ENCODE data around the gene LPAR5. TPM values are rescaled to one million over a fixed set of nuclear protein-coding genes. Genes with fewer than 3 reads are reported as not detected.
"Not testable (repeated sequence)": the region's sequence is repeated elsewhere in the genome, so short reads cannot be mapped to it uniquely, and the experiment has no call there.

Gene LPAR5
- total RNA-seq, 2 donors from 2014 or later, result 0.66 to 3.6 TPM

GRCh38 chr12:6602526-6602925 lies 33.2 kb downstream of the LPAR5 start:
- no peak for TF ChIP-seq CTCF (IDR thresholded peaks at IDR 0.05)
- TF ChIP-seq POLR2A (IDR thresholded peaks at IDR 0.05), result no peak

GRCh38 chr12:6595673-6596072 lies 40.1 kb downstream of the LPAR5 start:
- intact Hi-C loops (cut with DNase I); H3K27me3 ChIP-seq; H3K4me1 ChIP-seq; H3K4me3 ChIP-seq; ATAC-seq; H3K27ac ChIP-seq; H3K9me3 ChIP-seq; DNase-seq: not testable (repeated sequence)
- WGBS, 2 donors, result 86 to 90% methylated on average over 10 of the region's 10 CpGs
- H3K36me3 ChIP-seq (replicated peaks in 1 of 2; ENCODE audit: insufficient read depth in 1 of 2, low read depth in 2 of 2), result peaks cover 52 to 67% of the 10 kb centered on the region in 2 donors

More at GRCh38 chr12:6602526-6602925, 33.2 kb downstream of the LPAR5 start:
- 53 to 66% methylated on average over 3 of the region's 3 CpGs for WGBS, 2 donors
- Histone ChIP-seq H3K36me3 (replicated peaks in 1 of 2; ENCODE audit: insufficient read depth in 1 of 2, low read depth in 2 of 2) (peaks cover 22 to 39% of the 10 kb centered on the region in 2 donors), H3K4me1 (peaks cover 39% of the 10 kb centered on the region), H3K27ac (no peak overlapping the region), H3K27me3 (no peaks in the 10 kb centered on the region), H3K9me3 (no peaks in the 10 kb centered on the region), H3K4me3 (no peak overlapping the region)
- no peak for DNase-seq
- intact Hi-C loops (cut with DNase I), result no loop called here
- ATAC-seq, result no peak

GRCh38 chr12:6592087-6592486 lies 43.7 kb downstream of the LPAR5 start:
- no peak for TF ChIP-seq CTCF (IDR thresholded peaks at IDR 0.05)
- no peak for TF ChIP-seq POLR2A (IDR thresholded peaks at IDR 0.05)
- 86 to 96% methylated on average over 8 of the region's 8 CpGs for WGBS, 2 donors
- Histone ChIP-seq H3K4me1 (no peaks in the 10 kb centered on the region), H3K4me3 (no peak overlapping the region), H3K36me3 (replicated peaks in 1 of 2; ENCODE audit: insufficient read depth in 1 of 2, low read depth in 2 of 2) (peaks cover 48 to 71% of the 10 kb centered on the region in 2 donors), H3K9me3 (no peaks in the 10 kb centered on the region), H3K27ac (no peak overlapping the region), H3K27me3 (no peaks in the 10 kb centered on the region)
- no peak for DNase-seq
- intact Hi-C loops (cut with DNase I), result no loop called here
- ATAC-seq, result no peak

GRCh38 chr12:6586569-6586968 lies 49.2 kb downstream of the LPAR5 start:
- WGBS, 2 donors, result 83 to 96% methylated on average over 8 of the region's 8 CpGs
- H3K9me3 ChIP-seq; DNase-seq; H3K27ac ChIP-seq; H3K4me3 ChIP-seq; intact Hi-C loops (cut with DNase I); H3K4me1 ChIP-seq; H3K27me3 ChIP-seq; ATAC-seq: not testable (repeated sequence)
- peaks cover 25 to 77% of the 10 kb centered on the region in 2 donors for H3K36me3 ChIP-seq (replicated peaks in 1 of 2; ENCODE audit: insufficient read depth in 1 of 2, low read depth in 2 of 2)

- WGBS, 2 donors, result 76 to 87% methylated on average over 10 of the region's 10 CpGs
- no peak overlapping the region for H3K27ac ChIP-seq
These were observed 51.5 kb downstream of the LPAR5 start for GRCh38 chr12:6584293-6584692.

More at GRCh38 chr12:6584293-6584692, 51.5 kb downstream of the LPAR5 start:
- Histone ChIP-seq H3K4me1 (no peaks in the 10 kb centered on the region), H3K27me3 (no peaks in the 10 kb centered on the region), H3K9me3 (no peaks in the 10 kb centered on the region), H3K36me3 (replicated peaks in 1 of 2; ENCODE audit: insufficient read depth in 1 of 2, low read depth in 2 of 2) (peaks cover 33 to 73% of the 10 kb centered on the region in 2 donors), H3K4me3 (no peak overlapping the region)
- intact Hi-C loops (cut with DNase I), result no loop called here
- DNase-seq, result no peak
- no peak for TF ChIP-seq CTCF (IDR thresholded peaks at IDR 0.05)
- TF ChIP-seq POLR2A (IDR thresholded peaks at IDR 0.05), result no peak
- no peak for ATAC-seq
